ENCODE measurements around the gene PCNX2. TPM values are rescaled to one million over a fixed set of nuclear protein-coding genes. Genes with fewer than 3 reads are reported as not detected.

Gene PCNX2
- total and polyA plus RNA-seq, 2 of the 13 experiments (the other 11 are each of a cell fraction or from before 2014, with no cell fraction given), result 0.11 to 0.42 TPM

DNA sequence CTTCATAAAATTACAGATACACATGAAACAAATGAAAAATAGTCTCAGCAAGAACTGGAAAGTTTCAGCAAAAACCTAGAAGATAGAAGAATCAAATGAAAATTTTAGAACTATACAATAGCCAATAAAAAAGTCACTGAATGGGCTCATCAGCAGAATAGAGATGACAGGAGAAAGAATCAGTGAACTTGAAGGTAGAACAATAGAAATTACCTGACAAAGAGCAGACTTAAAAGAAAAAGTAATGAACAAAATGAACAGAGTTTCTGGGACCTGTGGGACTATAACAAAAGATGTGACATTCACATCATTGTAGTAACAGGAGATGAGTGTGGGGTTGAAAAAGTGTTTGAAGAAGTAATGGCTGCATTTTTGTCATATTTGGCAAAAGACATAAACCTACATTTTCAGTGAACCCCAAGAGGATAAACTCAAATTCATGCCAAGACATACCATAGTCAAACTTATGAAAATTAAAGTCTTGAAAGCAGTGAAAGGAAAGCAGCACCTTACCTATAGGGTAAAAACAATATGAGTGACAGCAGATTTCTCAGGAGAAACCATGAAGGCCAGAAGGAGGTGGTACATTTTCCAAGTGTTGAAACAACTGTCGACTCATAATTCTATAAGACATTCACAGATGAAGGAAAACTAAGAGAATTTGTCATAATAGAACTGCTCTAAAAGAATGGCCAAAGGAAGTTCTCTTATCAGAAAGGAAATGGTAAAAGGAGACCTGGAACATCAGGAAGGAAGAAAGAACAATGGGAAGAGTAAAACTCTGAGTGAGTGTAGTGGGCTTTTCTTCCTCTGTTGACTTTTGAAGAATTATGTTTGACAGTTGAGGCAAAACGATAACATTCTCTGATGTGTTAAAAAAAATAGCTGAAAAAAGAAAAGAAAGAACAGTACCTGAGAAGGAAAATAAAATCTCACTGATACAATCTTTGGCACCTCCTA is 321.6 kb downstream of the PCNX2 start:
- no peaks in the 10 kb centered on the region for H4K20me1 ChIP-seq (ENCODE audit: insufficient read depth, low read length)
- ChIA-PET CTCF (ENCODE audit: low intra/inter-chr PET ratio, low total read pairs) (no interaction called here), POLR2A (no interaction called here)
- H3K27ac ChIP-seq (ENCODE audit: extremely low read length, insufficient read depth, low read length), result no peak overlapping the region
- H3K4me2 ChIP-seq (ENCODE audit: low read depth, low read length), result no peak overlapping the region
- H2AFZ ChIP-seq (ENCODE audit: low read length), result no peak overlapping the region
- ATAC-seq (no peak), FAIRE-seq (no peak), DNase-seq (ENCODE audit: low spot score) (no peak)
- BruUV-seq (replicated peaks), result TSS peak; percentile 17
- peaks cover 15% of the 10 kb centered on the region; the same call in 1 of the 2 replicates for H3K9me3 ChIP-seq (ENCODE audit: low read length)
- H3K36me3 ChIP-seq (replicated peaks in 1 of 2; ENCODE audit: control insufficient read depth in 1 of 2, insufficient read depth in 2 of 2, low read length in 2 of 2), result peaks cover 19 to 63% of the 10 kb centered on the region in 2 experiments
- in situ Hi-C loops (cut with HindIII; ENCODE audit: extremely low pct_ligation_motif_present, low pct_unique_long_range_greater_than_20kb), result loop anchor here (25.0 kb wide), 1 partner anchor 1112 kb away; no protein-coding TSS in a partner anchor
- no peaks in the 10 kb centered on the region for H3K4me1 ChIP-seq (ENCODE audit: insufficient read depth, low read length)
- 90% methylated on average over 2 of the region's 2 CpGs for whole genome bisulfite sequencing (ENCODE audit: low lambda C conversion rate)
- H3K79me2 ChIP-seq (ENCODE audit: insufficient read depth, low read length), result no peaks in the 10 kb centered on the region
- H3K4me3 ChIP-seq (replicated peaks in 1 of 3; ENCODE audit: insufficient read depth in 1 of 3, low read depth in 2 of 3, low read length in 3 of 3), result no peak overlapping the region
- TF ChIP-seq SNRNP70 (IDR thresholded peaks at IDR 0.05; ENCODE audit: low read depth, low read length), result no peak
- peak; percentile 99 for TF ChIP-seq ZNF317 (CRISPR knock-in tag; IDR thresholded peaks at IDR 0.05)
- intact Hi-C loops (cut with micrococcal nuclease; ENCODE audit: unreplicated experiment), result no loop called here
- no peak overlapping the region for H3K9ac ChIP-seq (ENCODE audit: insufficient read depth, low read depth, low read length)
- no peaks in the 10 kb centered on the region for H3K27me3 ChIP-seq (ENCODE audit: control insufficient read depth in 1 of 2, insufficient read depth in 2 of 2, low read length in 2 of 2)

- POLR2A ChIA-PET, result no interaction called here
- TF ChIP-seq SRSF1 (optimal IDR thresholded peaks at IDR 0.05; ENCODE audit: low read depth, low read length), result no peak
- 95% methylated on average over 4 of the region's 4 CpGs for WGBS (ENCODE audit: low lambda C conversion rate)
Measured at GRCh38 chr1:232970508-232970907, 325.0 kb downstream of the PCNX2 start.

More at GRCh38 chr1:232970508-232970907, 325.0 kb downstream of the PCNX2 start:
- in situ Hi-C loops (cut with HindIII; ENCODE audit: extremely low pct_ligation_motif_present, low pct_unique_long_range_greater_than_20kb), result loop anchor here (25.0 kb wide), 1 partner anchor 1108 kb away; no protein-coding TSS in a partner anchor
- no peaks in the 10 kb centered on the region for H3K79me2 ChIP-seq (ENCODE audit: insufficient read depth, low read length)
- BruUV-seq (replicated peaks), result no TSS peak
- no peak for FAIRE-seq
- no peak overlapping the region for H3K4me3 ChIP-seq (replicated peaks in 1 of 3; ENCODE audit: insufficient read depth in 1 of 3, low read depth in 2 of 3, low read length in 3 of 3)
- no peaks in the 10 kb centered on the region for H4K20me1 ChIP-seq (ENCODE audit: insufficient read depth, low read length)
- H3K9me3 ChIP-seq (ENCODE audit: low read length), result peaks cover 15% of the 10 kb centered on the region; the same call in 1 of the 2 replicates
- H3K27ac ChIP-seq (ENCODE audit: extremely low read length, insufficient read depth, low read length), result no peak overlapping the region
- H3K27me3 ChIP-seq (ENCODE audit: control insufficient read depth in 1 of 2, insufficient read depth in 2 of 2, low read length in 2 of 2), result no peaks in the 10 kb centered on the region
- H3K9ac ChIP-seq (ENCODE audit: insufficient read depth, low read depth, low read length), result no peak overlapping the region
- no peak for ATAC-seq
- no peak overlapping the region for H3K4me2 ChIP-seq (ENCODE audit: low read depth, low read length)
- intact Hi-C loops (cut with micrococcal nuclease; ENCODE audit: unreplicated experiment), result no loop called here
- H3K36me3 ChIP-seq (replicated peaks in 1 of 2; ENCODE audit: control insufficient read depth in 1 of 2, insufficient read depth in 2 of 2, low read length in 2 of 2), result peaks cover 14 to 63% of the 10 kb centered on the region in 2 experiments
- H3K4me1 ChIP-seq (ENCODE audit: insufficient read depth, low read length), result no peaks in the 10 kb centered on the region
- no peak overlapping the region for H2AFZ ChIP-seq (ENCODE audit: low read length)
- CTCF ChIA-PET (ENCODE audit: low intra/inter-chr PET ratio, low total read pairs), result no interaction called here
- no peak for DNase-seq (ENCODE audit: low spot score)
